ENCODE measurements around the gene TMPRSS3. TPM values are rescaled to one million over a fixed set of nuclear protein-coding genes. Genes with fewer than 3 reads are reported as not detected.

The TMPRSS3 gene
- total and polyA plus RNA-seq, 7 donors = 0.16 to 1.3 (median 0.60) TPM; not detected in 4

DNA sequence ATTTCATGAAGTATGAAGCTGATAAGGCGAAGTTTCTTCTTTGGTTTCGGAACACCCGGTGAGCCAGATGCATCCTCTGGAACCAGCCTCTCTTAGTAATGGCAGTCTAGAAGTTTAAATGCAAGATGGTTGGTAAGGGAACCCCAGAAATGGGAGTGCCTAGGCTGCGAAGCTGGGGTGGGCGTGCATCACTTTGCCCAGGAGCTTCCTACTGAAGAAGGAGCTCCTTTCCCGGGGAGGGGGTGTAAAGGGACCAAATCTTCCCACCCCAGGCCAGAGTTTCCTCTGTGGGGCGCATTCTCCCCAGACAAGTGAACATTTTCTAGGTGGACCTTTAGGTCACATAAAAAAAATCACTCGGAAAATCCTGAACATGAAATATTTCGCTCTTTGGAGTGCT lies 49.4 kb downstream of the TMPRSS3 start:
- Histone ChIP-seq H3K9me3 (no peaks in the 10 kb centered on the region), H3K27me3 (peaks cover 0 to 13% (median 0%) of the 10 kb centered on the region in 3 donors), H3K36me3 (no peaks in the 10 kb centered on the region), H3K4me3 (no peak overlapping the region), H3K27ac (no peak overlapping the region), H3K4me1 (no peaks in the 10 kb centered on the region)
- TF ChIP-seq, protein P1, sequence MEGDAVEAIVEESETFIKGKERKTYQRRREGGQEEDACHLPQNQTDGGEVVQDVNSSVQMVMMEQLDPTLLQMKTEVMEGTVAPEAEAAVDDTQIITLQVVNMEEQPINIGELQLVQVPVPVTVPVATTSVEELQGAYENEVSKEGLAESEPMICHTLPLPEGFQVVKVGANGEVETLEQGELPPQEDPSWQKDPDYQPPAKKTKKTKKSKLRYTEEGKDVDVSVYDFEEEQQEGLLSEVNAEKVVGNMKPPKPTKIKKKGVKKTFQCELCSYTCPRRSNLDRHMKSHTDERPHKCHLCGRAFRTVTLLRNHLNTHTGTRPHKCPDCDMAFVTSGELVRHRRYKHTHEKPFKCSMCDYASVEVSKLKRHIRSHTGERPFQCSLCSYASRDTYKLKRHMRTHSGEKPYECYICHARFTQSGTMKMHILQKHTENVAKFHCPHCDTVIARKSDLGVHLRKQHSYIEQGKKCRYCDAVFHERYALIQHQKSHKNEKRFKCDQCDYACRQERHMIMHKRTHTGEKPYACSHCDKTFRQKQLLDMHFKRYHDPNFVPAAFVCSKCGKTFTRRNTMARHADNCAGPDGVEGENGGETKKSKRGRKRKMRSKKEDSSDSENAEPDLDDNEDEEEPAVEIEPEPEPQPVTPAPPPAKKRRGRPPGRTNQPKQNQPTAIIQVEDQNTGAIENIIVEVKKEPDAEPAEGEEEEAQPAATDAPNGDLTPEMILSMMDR (IDR thresholded peaks at IDR 0.05) = no peak
- no peak for TF ChIP-seq POLR2A (IDR thresholded peaks at IDR 0.05)
- no peak for TF ChIP-seq POLR2AphosphoS5 (IDR thresholded peaks at IDR 0.05)
- no peak for TF ChIP-seq EP300 (IDR thresholded peaks at IDR 0.05)
- no peak for DNase-seq
- WGBS, 2 donors = 92 to 95% methylated on average over 9 of the region's 9 CpGs
- intact Hi-C loops (cut with DNase I) = no loop called here

DNA sequence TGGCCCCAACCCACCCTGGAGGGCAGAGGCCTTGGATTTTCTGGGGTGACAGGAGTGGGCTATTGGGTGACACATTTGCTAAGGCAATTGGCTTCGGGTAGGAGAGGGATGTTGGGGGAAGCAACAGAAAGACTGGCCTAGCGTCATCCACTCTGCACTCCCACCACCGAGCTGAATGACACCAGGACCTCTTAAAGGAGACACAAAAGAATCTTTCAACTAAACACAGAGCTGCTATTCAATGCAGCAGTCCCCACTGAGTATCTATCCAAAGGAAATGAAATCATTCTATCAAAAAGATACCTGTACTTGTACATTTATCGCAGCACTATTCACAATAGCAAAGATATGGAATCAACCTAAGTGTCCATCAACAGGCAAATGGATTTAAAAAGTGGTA lies 51.2 kb downstream of the TMPRSS3 start:
- Histone ChIP-seq H3K27ac (no peak overlapping the region), H3K9me3 (no peaks in the 10 kb centered on the region), H3K4me1 (no peaks in the 10 kb centered on the region), H3K27me3 (peaks cover 0 to 13% (median 0%) of the 10 kb centered on the region in 3 donors), H3K36me3 (no peaks in the 10 kb centered on the region), H3K4me3 (no peak overlapping the region)
- no peak for DNase-seq
- TF ChIP-seq POLR2A (IDR thresholded peaks at IDR 0.05) (no peak), EP300 (IDR thresholded peaks at IDR 0.05) (no peak), POLR2AphosphoS5 (IDR thresholded peaks at IDR 0.05) (no peak)
- TF ChIP-seq, protein P1 (IDR thresholded peaks at IDR 0.05) = no peak
- intact Hi-C loops (cut with DNase I) = no loop called here
- 87 to 88% methylated on average over 4 of the region's 4 CpGs for WGBS, 2 donors

DNA sequence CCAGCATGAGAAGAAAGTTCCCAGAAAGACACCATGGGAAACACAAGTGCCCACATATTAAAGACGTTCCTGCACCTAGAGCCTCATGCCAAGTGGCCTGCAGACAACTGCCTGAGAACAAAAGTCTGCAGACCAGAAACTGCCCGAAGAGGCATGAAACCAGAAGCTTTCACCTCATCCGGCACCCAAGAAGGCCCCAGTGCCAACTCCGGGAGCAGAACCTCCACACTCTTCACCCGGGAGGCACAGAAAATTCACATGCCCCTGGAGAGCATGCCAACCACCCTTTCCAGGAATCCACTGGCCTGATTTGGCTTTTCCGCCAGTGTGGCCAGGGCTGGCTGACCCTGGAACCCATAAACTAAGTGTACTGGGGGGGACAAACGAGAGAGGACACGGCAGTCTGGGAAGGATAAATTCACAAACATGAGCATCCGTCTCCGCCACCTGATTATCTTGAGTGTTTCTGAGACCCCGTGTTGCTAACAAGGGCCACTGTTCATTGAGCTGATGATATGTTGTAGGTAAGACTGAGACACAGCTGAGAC lies 51.8 kb downstream of the TMPRSS3 start:
- intact Hi-C loops (cut with DNase I) = no loop called here
- TF ChIP-seq POLR2A (IDR thresholded peaks at IDR 0.05) (no peak), POLR2AphosphoS5 (IDR thresholded peaks at IDR 0.05) (no peak), EP300 (IDR thresholded peaks at IDR 0.05) (no peak)
- TF ChIP-seq, protein P1 (IDR thresholded peaks at IDR 0.05) = no peak
- Histone ChIP-seq H3K27me3 (peaks cover 0 to 10% (median 0%) of the 10 kb centered on the region in 3 donors), H3K36me3 (no peaks in the 10 kb centered on the region), H3K27ac (no peak overlapping the region), H3K4me1 (no peaks in the 10 kb centered on the region), H3K9me3 (no peaks in the 10 kb centered on the region), H3K4me3 (no peak overlapping the region)
- WGBS, 2 donors = 91 to 96% methylated on average over 11 of the region's 11 CpGs
- no peak for DNase-seq

DNA sequence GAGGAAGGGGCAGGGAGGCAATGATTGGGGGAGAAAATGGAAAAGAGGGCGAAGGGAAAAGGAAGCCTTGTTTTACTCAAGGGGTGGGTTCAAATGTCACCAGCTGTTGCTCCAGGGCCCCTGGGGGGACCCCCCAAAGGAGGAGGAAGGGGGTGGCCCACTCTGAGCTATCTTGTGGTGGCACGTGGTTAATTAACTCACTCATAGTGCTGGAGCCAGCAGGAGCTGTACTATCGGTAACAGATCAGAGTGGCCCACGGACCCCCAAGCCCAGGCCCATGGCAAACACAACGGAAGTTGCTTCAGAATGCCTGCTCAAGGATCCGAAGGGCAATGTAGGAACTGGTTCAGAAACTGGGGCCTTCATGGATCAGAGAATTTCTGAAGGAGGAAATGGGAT lies 52.3 kb downstream of the TMPRSS3 start:
- intact Hi-C loops (cut with DNase I) = no loop called here
- WGBS, 2 donors = 92 to 94% methylated on average over 6 of the region's 6 CpGs
- Histone ChIP-seq H3K27ac (no peak overlapping the region), H3K36me3 (no peaks in the 10 kb centered on the region), H3K4me1 (no peaks in the 10 kb centered on the region), H3K27me3 (peaks cover 0 to 6% (median 0%) of the 10 kb centered on the region in 3 donors), H3K4me3 (no peak overlapping the region), H3K9me3 (no peaks in the 10 kb centered on the region)
- no peak for DNase-seq
- TF ChIP-seq POLR2A (IDR thresholded peaks at IDR 0.05) = no peak
- no peak for TF ChIP-seq EP300 (IDR thresholded peaks at IDR 0.05)
- TF ChIP-seq POLR2AphosphoS5 (IDR thresholded peaks at IDR 0.05) = no peak
- TF ChIP-seq, protein P1 (IDR thresholded peaks at IDR 0.05) = no peak

DNA sequence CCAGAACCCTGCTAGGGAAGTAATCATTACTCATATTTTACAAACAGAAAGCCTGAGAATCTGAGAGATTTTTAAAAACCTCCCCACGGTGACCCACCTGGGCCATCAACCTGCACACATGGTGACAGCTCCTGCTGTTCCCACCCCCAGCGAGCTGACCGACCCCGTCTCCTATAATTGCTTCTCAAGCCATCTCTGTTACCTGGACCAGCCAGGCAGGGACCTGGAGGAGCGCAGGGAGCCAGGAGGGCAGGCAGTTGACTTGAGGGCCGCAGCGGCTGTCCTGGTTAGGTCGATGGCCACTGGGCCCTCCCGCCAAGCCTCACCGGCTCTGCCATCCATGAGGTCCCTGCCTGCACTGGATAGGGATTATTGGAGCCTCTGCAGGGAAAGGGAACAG lies 52.8 kb downstream of the TMPRSS3 start:
- WGBS, 2 donors = 84 to 90% methylated on average over 10 of the region's 10 CpGs
- DNase-seq = no peak

More for the DNA sequence above, 52.8 kb downstream of the TMPRSS3 start:
- H3K36me3 ChIP-seq = no peaks in the 10 kb centered on the region
- H3K27me3 ChIP-seq = peaks cover 0 to 2% (median 0%) of the 10 kb centered on the region in 3 donors
- intact Hi-C loops (cut with DNase I) = no loop called here
- peaks cover 0 to 3% (median 0%) of the 10 kb centered on the region in 4 donors for H3K4me1 ChIP-seq
- H3K4me3 ChIP-seq = no peak overlapping the region
- no peak overlapping the region for H3K27ac ChIP-seq
- no peak for TF ChIP-seq POLR2A (IDR thresholded peaks at IDR 0.05)
- TF ChIP-seq, protein P1 (IDR thresholded peaks at IDR 0.05) = no peak
- TF ChIP-seq EP300 (IDR thresholded peaks at IDR 0.05) = no peak
- TF ChIP-seq POLR2AphosphoS5 (IDR thresholded peaks at IDR 0.05) = no peak
- no peaks in the 10 kb centered on the region for H3K9me3 ChIP-seq
